OCI-M2 (cell line): ENCODE data around the gene GON7.
"Not testable (repeated sequence)": the region's sequence is repeated elsewhere in the genome, so short reads cannot be mapped to it uniquely, and the experiment has no call there.

ENCODE experiments used
- DNase-seq: peaks from one replicate; lab custom pipeline; 2025; ENCODE audit not compliant: unreplicated experiment; lab: John Stamatoyannopoulos, UW

The GON7 gene

DNA sequence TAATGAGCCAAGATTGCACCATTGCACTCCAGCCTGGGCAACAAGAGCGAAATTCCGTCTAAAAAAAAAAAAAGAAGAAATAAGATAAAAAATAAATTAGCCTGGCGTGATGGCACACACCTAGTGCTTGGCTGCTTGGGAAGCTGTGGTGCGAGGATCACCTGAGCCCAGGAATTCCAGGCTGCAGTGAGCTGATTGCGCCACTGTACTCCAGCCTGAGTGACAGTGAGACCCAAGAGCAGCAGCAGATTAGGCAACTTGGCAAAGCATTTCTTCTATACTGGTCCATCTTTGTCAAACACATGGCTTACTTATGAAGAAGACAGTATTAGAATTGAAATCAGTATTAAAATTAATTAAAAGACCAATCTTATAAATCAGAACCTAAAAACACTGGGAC, 6.3 kb downstream of the GON7 start:
- DNase-seq = no peak

DNA sequence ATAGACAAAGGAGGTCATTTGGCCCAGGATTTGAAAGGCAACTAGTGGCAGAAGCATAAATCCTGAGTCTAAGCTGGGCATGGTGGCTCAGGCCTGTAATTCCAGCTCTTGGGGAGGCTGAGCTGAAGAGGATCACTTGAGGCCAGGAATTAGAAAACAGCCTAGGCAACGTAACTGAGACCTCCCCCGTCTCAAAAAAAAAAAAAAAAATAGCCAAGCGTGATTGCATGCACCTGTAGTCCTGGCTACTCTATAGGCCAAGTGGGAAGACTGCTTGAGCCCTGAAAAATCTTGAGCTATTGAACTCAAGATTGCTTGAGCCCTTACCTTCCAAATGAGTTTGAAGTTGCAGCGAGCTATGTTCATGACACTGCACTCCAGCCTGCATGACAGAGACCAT, 7.8 kb downstream of the GON7 start:
- no peak for DNase-seq

DNA sequence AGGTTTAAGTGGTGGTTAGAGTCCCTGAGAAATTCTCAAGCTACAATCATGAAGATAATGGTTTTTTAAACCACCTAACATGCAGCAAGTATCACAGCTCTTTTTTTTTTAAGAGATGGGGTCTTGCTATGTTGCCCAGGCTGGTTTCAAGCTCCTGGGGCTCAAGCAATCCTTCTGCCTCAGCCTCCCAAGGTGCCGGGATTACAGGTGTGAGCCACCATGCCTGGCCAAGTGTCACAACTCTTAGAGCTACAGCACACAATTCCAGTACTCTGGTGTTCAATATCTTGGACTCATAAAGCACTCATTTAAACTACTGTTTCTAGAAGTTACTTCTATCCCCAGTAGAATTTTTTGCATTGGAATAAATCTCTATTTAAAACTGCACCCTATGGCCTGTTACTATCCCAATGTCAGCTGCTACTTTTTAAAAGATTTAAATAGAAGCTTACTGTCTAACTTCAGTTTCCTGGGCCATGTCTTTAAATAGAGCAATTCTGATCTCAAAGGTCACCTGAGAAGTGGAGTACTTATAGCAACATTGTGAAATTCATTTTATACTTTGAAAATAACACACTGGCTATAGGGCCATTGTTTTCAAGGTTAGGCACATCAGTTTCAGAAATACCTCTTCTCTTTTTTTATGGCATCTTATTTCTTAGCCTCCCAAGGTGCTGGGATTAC, 11.4 kb downstream of the GON7 start:
- no peak for DNase-seq

DNA sequence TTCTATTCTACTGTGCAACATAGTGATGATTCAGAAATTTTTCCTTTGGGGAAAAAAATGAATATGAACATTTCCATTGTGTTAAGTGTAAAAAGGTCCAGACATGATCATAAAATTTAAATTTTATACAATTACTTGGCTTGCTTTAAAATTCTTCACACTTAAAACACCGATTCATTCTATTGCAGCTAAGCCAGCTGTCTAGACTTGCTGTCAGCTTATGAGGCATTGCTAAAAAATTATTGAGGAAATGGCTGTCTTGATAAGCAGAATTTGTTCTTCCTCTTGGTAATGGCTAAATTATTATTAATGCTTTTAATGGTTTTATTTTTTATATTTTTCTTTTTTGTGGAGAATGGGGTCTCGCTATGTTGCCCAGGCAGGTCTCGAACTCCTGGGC, 19.9 kb downstream of the GON7 start:
- DNase-seq = no peak

DNA sequence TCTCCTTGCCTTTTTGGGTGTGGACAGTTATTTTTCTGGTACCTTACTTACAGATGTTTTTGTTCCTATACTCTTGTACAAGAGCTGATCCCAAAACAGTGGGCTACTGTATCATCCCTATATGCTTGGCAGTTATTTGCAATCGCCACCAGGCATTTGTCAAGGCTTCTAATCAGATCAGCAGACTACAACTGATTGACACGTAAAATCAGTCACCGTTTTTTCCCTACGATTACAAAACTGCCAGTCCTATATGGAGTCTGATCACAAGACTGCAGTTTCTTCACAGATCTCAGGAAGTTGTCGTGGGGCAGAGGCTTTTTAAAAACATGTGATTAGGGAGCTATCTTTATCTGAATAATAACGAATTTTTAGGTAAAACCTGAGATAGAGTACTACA, 20.4 kb downstream of the GON7 start:
- no peak for DNase-seq

DNA sequence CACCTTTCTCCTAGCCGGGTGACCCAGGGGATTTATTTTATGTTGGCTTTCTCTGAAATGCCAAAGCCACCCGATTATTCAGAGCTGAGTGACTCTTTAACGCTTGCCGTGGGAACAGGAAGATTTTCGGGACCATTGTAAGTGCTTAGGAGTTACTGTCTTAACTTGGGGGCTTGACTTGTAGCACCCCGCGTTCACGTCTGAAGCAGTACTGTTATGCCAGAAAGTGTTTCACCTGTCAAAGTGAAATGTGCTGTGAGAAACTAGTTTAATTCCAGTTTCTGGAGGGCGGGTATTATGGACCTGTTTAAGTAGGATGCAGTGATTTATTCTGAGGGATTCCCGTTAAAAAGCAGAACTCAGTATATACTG, 21.5 kb downstream of the GON7 start:
- no peak for DNase-seq

DNA sequence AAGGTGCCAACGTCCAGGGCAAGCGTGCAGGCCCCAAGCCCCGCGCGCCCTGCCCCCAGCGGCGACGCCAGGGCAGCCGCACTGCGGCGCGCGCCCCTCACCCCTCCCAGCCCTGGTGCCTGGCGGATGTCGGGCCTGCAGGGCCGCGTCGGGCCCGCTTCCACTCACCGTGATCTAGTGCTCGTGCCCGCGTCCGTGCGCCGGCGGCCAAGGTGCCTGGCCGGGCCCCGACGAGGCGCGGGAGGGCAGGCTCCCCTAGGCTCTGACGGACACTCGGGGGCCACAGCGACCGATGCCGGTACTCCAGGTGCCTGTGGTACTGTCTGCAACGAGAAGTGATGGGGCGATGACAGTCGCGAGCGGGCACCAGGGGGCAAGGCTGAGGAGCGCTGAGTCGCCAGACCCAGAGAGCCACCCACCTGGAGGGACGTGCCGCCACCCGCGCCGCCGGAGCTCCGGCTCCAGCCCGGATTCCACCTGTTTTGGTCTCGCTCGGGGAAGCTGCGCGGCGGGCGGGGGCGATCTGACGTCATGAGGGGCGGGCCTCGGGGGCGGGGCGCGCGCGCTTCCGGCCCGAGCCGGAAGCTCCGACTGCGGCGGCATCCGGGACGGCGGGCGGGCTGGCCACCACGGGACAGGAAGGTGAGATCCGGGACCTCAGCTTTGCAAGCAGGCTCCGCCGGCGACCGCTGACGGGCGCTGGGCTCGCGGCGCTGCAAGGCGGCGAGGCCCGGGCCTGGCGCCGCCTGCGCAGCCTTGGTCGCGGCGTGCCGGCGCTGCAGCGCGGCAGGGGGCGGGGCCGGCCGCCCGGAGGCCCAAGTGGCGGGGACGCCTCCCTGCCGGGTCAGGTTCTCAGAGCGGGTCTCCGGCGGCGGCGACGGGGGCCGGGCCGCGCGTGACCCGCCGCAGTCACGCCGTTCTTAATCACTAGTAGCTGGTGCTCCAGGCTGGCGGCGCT, 22.2 kb downstream of the GON7 start, which contains the start of the genes LYSET and MOAP1:
LYSET (plus strand) TSS at position 927 of the 958 bp plus-strand sequence. CDS start 89 bp downstream, outside the sequence.
MOAP1 (minus strand) TSS at position 507 of the 958 bp plus-strand sequence. CDS start 655 bp downstream, outside the sequence.
- DNase-seq = no peak

DNA sequence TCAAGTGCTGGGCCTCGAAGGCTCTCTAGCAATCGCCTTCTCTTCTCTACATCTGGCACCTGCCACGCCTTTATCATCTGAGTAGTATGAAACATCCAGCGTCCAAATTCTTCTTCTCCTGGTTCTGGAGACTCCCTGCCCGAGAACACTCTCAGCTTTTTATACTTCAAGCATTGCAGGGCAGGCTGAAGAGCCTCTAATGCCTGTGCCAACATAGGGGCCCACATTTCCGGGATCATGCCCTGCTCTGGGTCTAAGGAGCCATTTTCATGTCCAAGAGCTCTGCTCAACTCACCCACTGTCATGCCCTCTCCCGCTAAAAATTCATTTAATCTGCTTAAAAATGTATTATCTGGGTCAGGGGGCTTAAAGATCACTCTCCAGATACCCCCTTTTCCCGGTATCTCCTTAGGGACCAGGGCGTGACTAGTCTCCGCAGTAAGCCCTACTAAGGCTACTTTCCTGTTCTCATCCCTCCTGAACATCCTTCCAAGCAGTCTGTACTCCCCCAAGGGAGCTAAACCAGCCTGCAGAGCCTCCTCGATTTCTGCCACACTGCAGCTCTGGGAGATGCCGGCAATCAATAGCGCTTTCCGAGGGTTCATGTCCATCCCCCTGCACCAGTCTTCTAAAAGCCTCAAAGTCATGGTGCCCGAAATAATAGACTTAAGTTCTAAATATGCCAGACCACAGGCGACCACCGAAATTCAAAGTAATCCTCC, 23.1 kb downstream of the GON7 start:
- DNase-seq = no peak

DNA sequence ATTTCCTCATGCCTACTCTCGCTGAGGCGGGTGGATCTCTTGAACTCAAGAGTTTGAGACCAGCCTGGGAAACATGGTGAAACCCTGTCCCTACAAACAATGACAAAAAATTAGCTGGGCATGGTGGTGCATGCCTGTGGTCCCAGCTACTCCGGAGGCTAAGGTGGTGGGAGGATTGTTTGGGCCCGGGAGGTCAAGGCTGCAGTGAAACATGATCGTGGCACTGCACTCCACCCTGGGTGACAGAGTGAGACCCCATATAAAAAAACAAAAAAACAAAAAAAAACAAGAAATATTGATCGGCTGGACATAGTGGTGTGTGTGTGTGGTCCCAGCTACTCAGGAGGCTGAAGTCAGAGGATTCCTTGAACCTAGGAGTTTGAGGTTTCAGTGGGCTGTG, 31.4 kb downstream of the GON7 start:
- no peak for DNase-seq

DNA sequence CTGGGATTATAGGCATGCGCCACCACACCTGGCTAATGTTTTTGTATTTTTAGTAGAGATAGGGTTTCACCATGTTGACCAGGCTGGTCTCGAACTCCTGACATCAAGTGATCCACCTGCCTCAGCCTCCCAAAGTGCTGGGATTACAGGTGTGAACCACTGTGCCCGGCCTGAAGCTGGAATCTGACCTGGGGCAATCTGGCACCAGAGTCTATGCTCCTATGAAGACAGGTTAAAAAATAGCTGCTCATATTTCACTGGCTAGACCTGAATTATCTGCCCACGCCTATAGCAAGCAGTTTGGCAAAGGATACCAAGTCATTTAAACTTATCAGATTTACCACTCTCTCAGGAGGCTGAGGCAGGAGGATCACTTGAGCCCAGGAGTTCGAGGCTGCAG, 32.1 kb downstream of the GON7 start:
- DNase-seq = not testable (repeated sequence)

DNA sequence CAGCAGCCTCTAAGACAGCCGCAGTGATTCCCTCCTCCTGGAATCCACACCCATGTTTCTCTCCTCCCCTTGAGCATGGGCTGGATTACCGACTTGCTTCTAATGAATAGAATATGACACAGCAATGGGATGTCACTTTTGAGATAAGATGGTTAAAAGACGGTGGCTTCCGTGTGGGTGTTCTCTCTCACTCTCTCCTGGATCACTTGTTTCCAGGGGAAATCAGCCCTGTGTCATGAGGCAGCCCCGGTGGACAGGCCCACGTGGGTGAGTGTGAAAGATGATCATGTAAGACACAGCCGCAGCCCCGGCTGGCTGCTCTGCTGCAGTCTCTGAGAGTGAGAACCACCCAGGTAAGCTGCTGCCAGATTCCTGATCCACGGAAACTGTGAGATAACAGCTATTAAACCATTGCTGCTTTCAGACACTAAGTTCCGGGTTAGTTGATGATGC, 32.9 kb downstream of the GON7 start:
- no peak for DNase-seq

DNA sequence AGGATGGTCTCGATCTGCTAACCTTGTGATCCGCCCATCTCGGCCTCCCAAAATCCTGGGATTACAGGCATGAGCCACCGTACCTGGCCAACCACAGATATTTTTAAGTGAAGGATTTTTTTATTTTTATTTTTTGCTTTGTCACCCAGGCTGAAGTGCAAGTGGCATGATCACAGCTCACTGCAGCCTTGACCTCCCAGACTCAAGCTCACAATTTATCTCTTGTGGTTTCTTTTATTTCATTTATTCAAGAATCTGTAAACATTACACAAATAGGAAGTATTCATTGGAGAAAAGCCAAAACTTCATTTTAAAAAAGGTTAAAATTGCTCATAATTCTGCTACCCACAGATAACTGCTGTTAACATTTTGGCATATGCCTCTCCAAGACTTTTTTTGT, 35.5 kb downstream of the GON7 start:
- no peak for DNase-seq

DNA sequence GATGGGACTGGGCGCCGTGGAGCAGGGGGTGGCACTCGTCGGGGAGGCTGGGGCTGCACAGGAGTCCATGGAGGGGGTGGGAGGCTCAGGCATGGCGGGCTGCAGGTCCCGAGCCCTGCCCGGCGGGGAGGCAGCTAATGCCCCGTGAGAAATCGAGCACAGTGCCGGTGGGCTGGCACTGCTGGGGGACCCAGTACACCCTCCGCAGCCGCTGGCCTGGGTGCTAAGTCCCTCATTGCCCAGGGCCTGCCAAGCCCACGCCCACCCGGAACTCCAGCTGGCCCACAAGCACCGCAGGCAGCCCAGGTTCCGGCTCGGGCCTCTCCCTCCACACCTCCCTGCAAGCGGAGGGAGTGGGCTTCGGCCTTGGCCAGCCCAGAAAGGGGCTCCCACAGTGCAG, 36.7 kb downstream of the GON7 start:
- DNase-seq = not testable (repeated sequence)

DNA sequence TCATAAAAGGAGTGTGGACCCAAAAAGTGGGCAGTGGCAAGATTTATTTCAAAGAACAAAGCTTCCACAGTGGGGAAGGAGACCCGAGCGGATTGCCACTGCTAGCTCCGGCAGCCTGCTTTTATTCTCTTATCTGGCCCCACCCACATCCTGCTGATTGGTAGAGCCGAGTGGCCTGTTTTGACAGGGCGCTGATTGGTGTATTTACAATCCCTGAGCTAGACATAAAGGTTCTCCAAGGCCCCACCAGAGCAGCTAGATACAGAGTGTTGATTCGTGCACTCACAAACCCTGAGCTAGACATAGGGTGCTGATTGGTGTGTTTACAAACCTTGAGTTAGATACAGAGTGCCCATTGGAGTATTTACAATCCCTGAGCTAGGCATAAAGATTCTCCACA, 37.2 kb downstream of the GON7 start:
- not testable (repeated sequence) for DNase-seq

DNA sequence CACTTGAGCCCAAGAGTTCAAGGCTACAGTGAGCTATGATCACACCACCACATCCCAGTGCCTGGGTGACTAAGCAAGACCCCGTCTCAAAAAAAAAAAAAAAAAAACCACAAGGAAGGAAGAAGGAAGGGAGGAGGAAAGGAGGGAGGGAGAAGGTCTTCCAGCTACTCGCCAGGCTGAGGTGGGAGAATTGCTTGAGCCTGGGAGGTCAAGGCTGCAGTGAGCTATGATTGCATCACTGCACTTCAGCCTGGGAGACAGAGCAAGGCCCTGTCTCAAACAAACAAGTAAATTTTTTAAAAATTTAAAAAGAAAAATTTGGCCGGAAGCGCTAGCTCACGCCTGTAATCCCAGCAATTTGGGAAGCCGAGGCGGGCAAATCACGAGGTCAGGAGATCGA, 38.3 kb downstream of the GON7 start:
- DNase-seq = not testable (repeated sequence)

DNA sequence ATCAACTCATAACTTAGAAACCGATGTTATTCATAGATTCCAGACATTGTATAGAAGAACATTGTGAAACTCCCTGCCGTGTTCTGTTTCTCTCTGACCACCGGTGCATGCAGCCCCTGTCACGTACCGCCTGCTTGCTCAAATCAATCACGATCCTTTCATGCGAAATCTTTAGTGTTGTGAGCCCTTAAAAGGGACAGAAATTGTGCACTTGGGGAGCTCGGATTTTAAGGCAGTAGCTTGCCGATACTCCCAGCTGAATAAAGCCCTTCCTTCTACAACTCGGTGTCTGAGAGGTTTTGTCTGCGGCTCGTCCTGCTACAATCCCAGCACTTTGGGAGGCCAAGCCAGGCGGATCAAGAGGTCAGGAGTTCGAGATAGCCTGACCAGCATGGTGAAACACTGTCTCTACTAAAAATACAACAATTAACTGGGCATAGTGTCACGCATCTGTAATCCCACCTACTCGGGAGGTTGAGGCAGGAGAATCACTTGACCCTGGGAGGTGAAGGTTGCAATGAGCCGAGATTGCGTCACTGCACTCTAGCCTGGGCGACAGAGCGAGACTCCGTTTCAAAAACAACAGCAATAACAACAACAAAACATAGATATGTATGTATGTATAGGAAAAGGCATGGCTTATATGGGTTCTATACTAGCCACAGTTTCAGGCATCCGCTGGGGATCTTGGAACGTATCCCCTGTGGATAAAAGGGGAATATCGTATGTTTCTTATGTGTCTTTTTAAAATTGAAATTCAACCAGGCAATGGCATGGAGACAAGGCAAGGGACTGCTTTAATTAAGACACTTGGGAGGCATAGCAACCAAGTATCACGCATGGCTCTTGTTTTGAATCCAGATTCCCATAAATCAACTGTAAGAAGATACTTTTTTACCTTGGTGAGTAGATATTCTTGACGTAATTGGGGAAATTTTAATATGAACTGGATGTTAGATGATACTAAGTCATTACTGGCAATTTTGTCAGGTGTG, 41.3 kb downstream of the GON7 start:
- DNase-seq = not testable (repeated sequence)

DNA sequence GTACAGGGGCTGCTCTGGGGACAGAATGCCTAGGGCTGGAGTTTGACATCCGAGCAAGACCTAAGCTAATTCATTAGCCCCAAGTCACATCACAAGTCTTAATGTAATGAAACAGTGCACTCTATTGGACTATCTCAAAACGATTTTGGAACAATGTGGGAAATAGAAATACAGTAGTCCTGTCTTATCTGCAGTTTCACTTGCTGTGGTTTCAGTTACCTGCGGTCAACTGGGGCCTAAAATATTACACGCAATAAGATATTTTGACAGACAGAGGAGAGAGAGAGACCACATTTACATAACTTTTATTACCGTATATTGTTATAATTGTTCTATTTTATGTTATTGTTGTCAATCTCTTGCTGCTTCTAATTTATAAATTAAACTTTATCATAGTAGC, 43.3 kb downstream of the GON7 start:
- peak; percentile 22 for DNase-seq

DNA sequence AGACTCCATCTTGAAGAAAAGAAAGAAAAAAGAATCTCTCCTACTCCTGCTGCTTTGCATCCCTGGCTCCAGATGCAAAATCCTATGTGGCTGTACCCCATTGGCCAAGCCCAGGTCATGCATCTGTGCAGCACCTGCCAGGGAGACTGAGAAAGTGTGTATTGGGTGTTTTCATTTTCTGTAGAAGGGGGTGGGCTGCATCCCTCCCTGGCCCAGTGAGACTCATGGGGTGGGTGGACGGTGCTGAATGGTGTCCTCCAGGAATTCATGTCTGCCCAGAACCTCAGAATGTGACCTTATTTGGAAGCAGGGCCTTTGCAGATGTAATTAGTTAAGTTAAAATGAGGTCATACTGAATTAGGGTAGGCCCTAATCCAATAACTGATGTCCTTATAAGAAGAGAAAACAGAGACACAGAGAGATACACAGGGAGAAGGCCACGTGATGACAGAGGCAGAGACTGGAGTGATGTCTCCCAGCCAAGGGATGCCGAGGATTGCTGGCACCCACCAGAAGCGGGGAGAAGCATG, 45.4 kb downstream of the GON7 start:
- no peak for DNase-seq

DNA sequence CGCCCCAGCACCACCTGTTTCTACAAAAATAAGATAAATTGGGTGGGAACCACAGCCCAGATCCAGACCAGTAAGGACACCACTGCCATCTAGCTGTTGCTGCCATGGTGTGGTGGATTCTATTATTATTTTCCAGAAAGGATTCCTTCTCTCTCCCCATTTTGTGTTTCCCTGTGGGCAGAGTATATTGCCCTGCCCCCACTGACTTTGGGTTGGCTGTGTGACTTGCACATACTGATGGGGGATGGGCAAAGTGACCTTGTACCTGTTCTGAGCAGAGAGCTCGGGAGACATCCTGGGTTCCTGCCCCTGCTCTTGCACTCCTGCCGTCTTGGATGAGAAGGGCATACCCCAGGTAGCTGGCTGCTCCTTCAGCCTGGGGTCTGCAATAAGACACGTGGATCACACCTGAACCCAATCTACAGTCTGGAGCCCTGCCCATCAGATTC, 46.5 kb downstream of the GON7 start:
- no peak for DNase-seq
